Stomach (tissue), 9 donors: ENCODE measurements around the gene CTNNA3. TPM values are rescaled to one million over a fixed set of nuclear protein-coding genes. Genes with fewer than 3 reads are reported as not detected.

Source experiments
- DNase-seq, 2 donors: peaks; one replicate each; pipeline versions ENCODE4 v3.0.0 to v3.0.0-alpha.2; 2013 to 2019
- H3K27ac ChIP-seq, 5 donors: fragments of 200-600 bp in 4 of 5; sonication (generic) in 4 of 5; one replicate each; pipeline ENCODE4 v1.5.1; 2013 to 2019; ENCODE audit warnings: mild to moderate bottlenecking in 1 of 5, moderate library complexity in 1 of 5
- H3K27me3 ChIP-seq, 3 donors: fragments of 200-600 bp; sonication (generic); one replicate each; pipeline ENCODE4 v1.5.1; 2017 to 2019; ENCODE audit warnings: mixed run types in 1 of 3
- H3K36me3 ChIP-seq, 4 donors: fragments of 200-600 bp; sonication (generic); 1 replicate in 3 of 4; 2 replicates in 1 of 4; pipeline ENCODE4 v1.5.1; 2016 to 2019
- H3K4me1 ChIP-seq, 4 donors: fragments of 200-600 bp; sonication (generic); one replicate each; pipeline ENCODE4 v1.5.1; 2016 to 2019
- H3K4me3 ChIP-seq, 4 donors: fragments of 200-600 bp; sonication (generic) in 3 of 4; one replicate each; pipeline ENCODE4 v1.5.1; 2016 to 2019; ENCODE audit warnings: mild to moderate bottlenecking in 1 of 4
- H3K9me3 ChIP-seq, 4 donors: fragments of 200-600 bp; sonication (generic); one replicate each; pipeline ENCODE4 v1.5.1; 2016 to 2019
- CTCF ChIP-seq, 7 experiments: fragments of 450-650 bp in 4 of 7; fragments of 200-600 bp in 3 of 7; sonication (generic) in 3 of 7; IDR thresholded peaks; one replicate each; pipeline ENCODE4 v1.5.1; 2016 to 2019; ENCODE audit warnings: antibody characterized with exemption in 7 of 7, control low read depth in 2 of 7, mild to moderate bottlenecking in 1 of 7
- EP300 ChIP-seq: sonication (generic); formaldehyde crosslinking; IDR thresholded peaks from one replicate; pipeline ENCODE4 v1.6.1; 2017; ENCODE audit warnings: antibody characterized with exemption
- POLR2A ChIP-seq, 4 donors: fragments of 450-650 bp; IDR thresholded peaks; one replicate each; pipeline ENCODE4 v1.6.1; 2016; ENCODE audit warnings: antibody characterized with exemption in 4 of 4, control low read depth in 2 of 4, mild to moderate bottlenecking in 1 of 4, moderate library complexity in 1 of 4
- POLR2AphosphoS5 ChIP-seq, 3 donors: sonication (generic); formaldehyde crosslinking; IDR thresholded peaks; one replicate each; pipeline ENCODE4 v1.6.1; 2016; ENCODE audit warnings: antibody characterized with exemption in 3 of 3
- WGBS, 5 donors: extraction: QIAGEN DNeasy Blood & Tissue Kit in 3 of 5; methylation state at CpG; one replicate each; pipeline versions ENCODE4 v1.1.5 to v1.1.7; 2013 to 2018; 5-methylcytosine and 5-hydroxymethylcytosine counted together
- intact Hi-C: fragments of 100-400 bp; cut with DNase I; formaldehyde crosslinking; loops from one replicate; pipeline ENCODE4 v1.15.1; 2023; ENCODE audit warnings: low total_unique reads
- polyA plus RNA-seq, 3 donors: library from polyadenylated mRNA; stranded (reverse); fragments of 200-250 nt; gene quantifications; one replicate each; pipeline ENCODE4 v1.2.3, GENCODE V29; 2013
- total RNA-seq, 5 donors: library from RNA; depleted of rRNA; stranded (reverse); fragments of >200 nt; gene quantifications; one replicate each; pipeline versions ENCODE4 v1.1.0 to v1.2.3, GENCODE V29; 2014 to 2016
- donor health status: healthy with polysubstance abuse.
- donor health status: Bipolar disorder and iron deficiency.
- donor health status: healthy.

CTNNA3 gene
- total and polyA plus RNA-seq, 8 donors = 0.14 to 46.1 (median 12.9) TPM; not detected in 2

- Histone ChIP-seq H3K27me3 (no peaks in the 10 kb centered on the region), H3K36me3 (no peaks in the 10 kb centered on the region), H3K9me3 (no peaks in the 10 kb centered on the region), H3K4me3 (no peak overlapping the region), H3K4me1 (peaks cover 0 to 14% (median 6%) of the 10 kb centered on the region in 4 donors), H3K27ac (no peak overlapping the region)
- intact Hi-C loops = no loop called here
- no peak for DNase-seq
- no peak for TF ChIP-seq CTCF (IDR thresholded peaks at IDR 0.05)
Observed at GRCh38 chr10:65940105-65940504, 1755.9 kb downstream of the CTNNA3 start.

GRCh38 chr10:65931291-65932070 lies 1764.5 kb downstream of the CTNNA3 start:
- TF ChIP-seq POLR2AphosphoS5 (IDR thresholded peaks at IDR 0.05) (no peak), POLR2A (IDR thresholded peaks at IDR 0.05) (no peak), CTCF (IDR thresholded peaks at IDR 0.05) (no peak), EP300 (no peak)
- peak in 1 of 2 donors; percentile 27 for DNase-seq
- H3K27ac ChIP-seq = no peak overlapping the region
- H3K36me3 ChIP-seq = no peaks in the 10 kb centered on the region
- intact Hi-C loops = no loop called here
- no peak overlapping the region for H3K4me3 ChIP-seq
- 28 to 52% (median 40%) methylated on average over 5 of the region's 5 CpGs for WGBS, 5 donors
- peaks cover 0 to 15% (median 6%) of the 10 kb centered on the region in 4 donors for H3K4me1 ChIP-seq
- no peaks in the 10 kb centered on the region for H3K27me3 ChIP-seq
- H3K9me3 ChIP-seq = no peaks in the 10 kb centered on the region

GRCh38 chr10:65911151-65911835 lies 1784.7 kb downstream of the CTNNA3 start:
- Histone ChIP-seq H3K4me1 (peaks cover 0 to 10% (median 5%) of the 10 kb centered on the region in 4 donors), H3K4me3 (no peak overlapping the region), H3K27me3 (no peaks in the 10 kb centered on the region), H3K9me3 (no peaks in the 10 kb centered on the region), H3K36me3 (no peaks in the 10 kb centered on the region), H3K27ac (no peak overlapping the region)
- DNase-seq = no peak
- 20 to 38% (median 35%) methylated on average over 1 of the region's 1 CpG for WGBS, 5 donors
- TF ChIP-seq POLR2AphosphoS5 (IDR thresholded peaks at IDR 0.05) (no peak), EP300 (no peak)
- intact Hi-C loops = no loop called here

- H3K36me3 ChIP-seq = no peaks in the 10 kb centered on the region
- no peaks in the 10 kb centered on the region for H3K27me3 ChIP-seq
- WGBS, 5 donors = 23 to 51% (median 26%) methylated on average over 4 of the region's 4 CpGs
- no peak for TF ChIP-seq EP300
- TF ChIP-seq POLR2AphosphoS5 (IDR thresholded peaks at IDR 0.05) = no peak
- no peak for TF ChIP-seq POLR2A (IDR thresholded peaks at IDR 0.05)
- TF ChIP-seq CTCF (IDR thresholded peaks at IDR 0.05) = no peak
- intact Hi-C loops = no loop called here
- no peak overlapping the region for H3K4me3 ChIP-seq
- peak in 1 of 2 donors; percentile 17 for DNase-seq
- no peak overlapping the region for H3K27ac ChIP-seq
- peaks cover 0 to 10% (median 5%) of the 10 kb centered on the region in 4 donors for H3K4me1 ChIP-seq
- no peaks in the 10 kb centered on the region for H3K9me3 ChIP-seq
Observed at GRCh38 chr10:65910209-65910608, 1785.8 kb downstream of the CTNNA3 start.
